DOHH2 (cell line): ENCODE measurements around the gene C11orf91.

Experiments
- H3F3A ChIP-seq: fragments of 200-600 bp; sonication (generic), shearing (Covaris generic); 2 replicates; pipeline ENCODE4 v1.6.0; 2016; ENCODE audit warnings: antibody characterized with exemption, mild to moderate bottlenecking; ENCODE audit not compliant: control insufficient read depth, insufficient read depth
- H3K27ac ChIP-seq: fragments of 200-600 bp; sonication (generic); 2 replicates; pipeline ENCODE4 v1.5.1; 2014; ENCODE audit warnings: low read depth, mild to moderate bottlenecking, low read length, moderate library complexity
- H3K27me3 ChIP-seq: fragments of 200-600 bp; sonication (generic); 2 replicates; pipeline ENCODE4 v1.6.1; 2014; ENCODE audit warnings: mild to moderate bottlenecking, low read length, mixed read lengths; ENCODE audit not compliant: control insufficient read depth
- H3K36me3 ChIP-seq: fragments of 200-600 bp; sonication (generic); 2 replicates; pipeline ENCODE4 v1.6.1; 2014; ENCODE audit warnings: mild to moderate bottlenecking, low read length, moderate library complexity, mixed read lengths; ENCODE audit not compliant: control insufficient read depth
- H3K4me1 ChIP-seq: fragments of 200-600 bp; sonication (generic); 2 replicates; pipeline ENCODE4 v1.6.1; 2014; ENCODE audit warnings: mild to moderate bottlenecking, low read length, mixed read lengths; ENCODE audit not compliant: control insufficient read depth
- H3K4me2 ChIP-seq: fragments of 200-600 bp; sonication (generic); 2 replicates; pipeline ENCODE4 v1.6.0; 2014; ENCODE audit warnings: mild to moderate bottlenecking, low read length, moderate library complexity
- H3K4me3 ChIP-seq: fragments of 200-600 bp; sonication (generic); 2 replicates; pipeline ENCODE4 v1.5.1; 2014; ENCODE audit warnings: mild to moderate bottlenecking, low read length, mixed read lengths
- H3K79me2 ChIP-seq: fragments of 200-600 bp; sonication (generic); 2 replicates; pipeline ENCODE4 v1.6.1; 2014; ENCODE audit warnings: mild to moderate bottlenecking, low read length, mixed read lengths; ENCODE audit not compliant: control insufficient read depth
- H3K9me2 ChIP-seq: fragments of 200-600 bp; sonication (generic); replicated peaks from 2 replicates; pipeline ENCODE4 v1.6.1; 2014; ENCODE audit warnings: mild to moderate bottlenecking, low read length, mixed read lengths; ENCODE audit not compliant: control insufficient read depth
- H3K9me3 ChIP-seq: fragments of 200-600 bp; sonication (generic); 2 replicates; pipeline ENCODE4 v1.6.1; 2014; ENCODE audit warnings: antibody characterized with exemption, low read length, mixed read lengths; ENCODE audit not compliant: control insufficient read depth, insufficient read depth
- H4K20me1 ChIP-seq: fragments of 200-600 bp; sonication (generic); 2 replicates; pipeline ENCODE4 v1.6.0; 2014; ENCODE audit warnings: low read depth, mild to moderate bottlenecking, antibody characterized with exemption, low read length, moderate library complexity; ENCODE audit not compliant: control insufficient read depth, insufficient read depth
- EZH2phosphoT487 ChIP-seq: fragments of 200-600 bp; sonication (generic); IDR thresholded peaks from 2 replicates; pipeline ENCODE4 v1.6.1; 2017; ENCODE audit warnings: borderline replicate concordance, mild to moderate bottlenecking, antibody characterized with exemption, low read length, moderate library complexity, mixed read lengths
- TF ChIP-seq, protein P1 (sequence below): fragments of 200-600 bp; sonication (generic); IDR thresholded peaks from one replicate; pipeline ENCODE4 v1.5.1; 2014; ENCODE audit warnings: antibody characterized with exemption, mild to moderate bottlenecking, low read depth, low read length; ENCODE audit not compliant: poor library complexity, severe bottlenecking

Gene C11orf91

DNA sequence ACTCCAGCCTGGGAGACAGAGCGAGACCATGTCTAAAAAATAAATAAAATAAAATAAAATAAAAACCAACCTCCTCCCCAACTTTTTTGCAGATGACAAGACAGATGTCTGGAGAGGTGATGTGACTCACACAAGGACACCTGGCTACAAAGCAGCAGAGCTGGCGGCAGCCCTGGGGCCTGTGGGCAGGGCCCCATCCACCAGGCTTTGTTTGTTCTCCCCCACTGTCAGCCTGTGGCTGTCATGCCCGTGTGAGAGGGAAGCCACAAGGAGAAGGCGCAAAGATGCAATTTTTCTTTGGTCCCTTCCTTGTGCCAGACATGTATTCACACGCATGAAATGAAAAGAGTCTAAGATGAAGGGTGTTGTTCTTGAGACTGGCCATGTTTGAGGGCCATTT lies 19.0 kb upstream of the C11orf91 start:
- no peak overlapping the region for H3K4me3 ChIP-seq
- H3K27ac ChIP-seq, result no peak overlapping the region
- no peaks in the 10 kb centered on the region for H3K27me3 ChIP-seq
- H3K4me1 ChIP-seq, result 0 out of 2 replicates have a peak, but pooled peaks cover under 1% of the 10 kb centered on the region
- no peaks in the 10 kb centered on the region for H3F3A ChIP-seq
- H3K4me2 ChIP-seq, result no peak overlapping the region
- no peaks in the 10 kb centered on the region for H4K20me1 ChIP-seq
- no peak for TF ChIP-seq EZH2phosphoT487
- TF ChIP-seq, protein P1, sequence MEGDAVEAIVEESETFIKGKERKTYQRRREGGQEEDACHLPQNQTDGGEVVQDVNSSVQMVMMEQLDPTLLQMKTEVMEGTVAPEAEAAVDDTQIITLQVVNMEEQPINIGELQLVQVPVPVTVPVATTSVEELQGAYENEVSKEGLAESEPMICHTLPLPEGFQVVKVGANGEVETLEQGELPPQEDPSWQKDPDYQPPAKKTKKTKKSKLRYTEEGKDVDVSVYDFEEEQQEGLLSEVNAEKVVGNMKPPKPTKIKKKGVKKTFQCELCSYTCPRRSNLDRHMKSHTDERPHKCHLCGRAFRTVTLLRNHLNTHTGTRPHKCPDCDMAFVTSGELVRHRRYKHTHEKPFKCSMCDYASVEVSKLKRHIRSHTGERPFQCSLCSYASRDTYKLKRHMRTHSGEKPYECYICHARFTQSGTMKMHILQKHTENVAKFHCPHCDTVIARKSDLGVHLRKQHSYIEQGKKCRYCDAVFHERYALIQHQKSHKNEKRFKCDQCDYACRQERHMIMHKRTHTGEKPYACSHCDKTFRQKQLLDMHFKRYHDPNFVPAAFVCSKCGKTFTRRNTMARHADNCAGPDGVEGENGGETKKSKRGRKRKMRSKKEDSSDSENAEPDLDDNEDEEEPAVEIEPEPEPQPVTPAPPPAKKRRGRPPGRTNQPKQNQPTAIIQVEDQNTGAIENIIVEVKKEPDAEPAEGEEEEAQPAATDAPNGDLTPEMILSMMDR, result no peak
- H3K9me3 ChIP-seq, result no peaks in the 10 kb centered on the region
- peaks cover 9% of the 10 kb centered on the region for H3K79me2 ChIP-seq
- H3K9me2 ChIP-seq, result no peaks in the 10 kb centered on the region
- H3K36me3 ChIP-seq, result peaks cover 10% of the 10 kb centered on the region; the same call in 1 of the 2 replicates

DNA sequence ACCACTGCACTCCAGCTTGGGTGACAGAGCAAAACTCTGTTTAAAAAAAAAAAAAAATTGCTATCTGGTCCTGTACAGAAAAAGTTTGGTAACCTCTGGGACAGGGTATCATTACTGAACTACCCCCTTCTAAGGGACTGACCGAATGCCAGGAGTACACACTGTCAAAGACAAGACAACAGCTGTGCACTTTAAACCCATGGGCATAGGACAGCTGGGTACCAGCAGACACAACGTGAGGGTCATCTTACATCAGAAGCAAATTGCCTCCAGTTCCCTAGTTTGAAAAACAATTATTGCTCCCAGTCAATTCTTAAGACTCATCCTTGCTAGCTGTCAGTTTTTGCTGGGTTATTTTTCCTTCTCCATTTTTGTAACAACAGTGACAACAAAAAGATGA lies 17.8 kb upstream of the C11orf91 start:
- Histone ChIP-seq H3K4me3 (no peak overlapping the region), H3K36me3 (peaks cover 12% of the 10 kb centered on the region; the same call in 1 of the 2 replicates), H3F3A (no peaks in the 10 kb centered on the region), H3K79me2 (0 out of 2 replicates have a peak, but pooled peaks cover under 1% of the 10 kb centered on the region), H3K9me3 (no peaks in the 10 kb centered on the region), H3K4me2 (no peak overlapping the region), H3K27ac (no peak overlapping the region), H4K20me1 (no peaks in the 10 kb centered on the region), H3K27me3 (no peaks in the 10 kb centered on the region), H3K4me1 (no peaks in the 10 kb centered on the region), H3K9me2 (no peaks in the 10 kb centered on the region)
- TF ChIP-seq, protein P1, result no peak
- no peak for TF ChIP-seq EZH2phosphoT487

DNA sequence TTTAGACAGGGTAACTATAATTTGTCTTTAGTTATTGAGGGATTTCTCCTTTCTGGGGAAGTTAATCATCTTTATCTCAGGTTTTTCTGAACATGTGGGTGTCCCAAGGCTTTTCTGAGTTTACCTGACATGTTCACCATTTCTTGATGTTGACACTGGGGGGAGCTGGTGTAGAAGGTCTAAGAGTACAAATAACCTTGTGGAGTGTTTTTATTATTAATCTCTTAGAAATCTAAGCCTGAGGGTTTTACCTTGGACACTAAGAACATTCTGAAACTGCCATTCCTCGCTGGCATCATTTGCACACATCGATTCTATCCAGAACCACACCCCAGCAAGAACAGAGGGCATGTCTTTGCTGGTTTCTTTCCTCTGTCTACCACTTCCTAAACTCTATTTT lies 15.6 kb upstream of the C11orf91 start:
- no peak overlapping the region for H3K4me2 ChIP-seq
- no peak overlapping the region for H3K27ac ChIP-seq
- no peaks in the 10 kb centered on the region for H3F3A ChIP-seq
- no peaks in the 10 kb centered on the region for H3K27me3 ChIP-seq
- no peaks in the 10 kb centered on the region for H3K9me2 ChIP-seq
- no peaks in the 10 kb centered on the region for H4K20me1 ChIP-seq
- no peaks in the 10 kb centered on the region for H3K4me1 ChIP-seq
- H3K9me3 ChIP-seq, result no peaks in the 10 kb centered on the region
- H3K79me2 ChIP-seq, result no peaks in the 10 kb centered on the region
- H3K4me3 ChIP-seq, result no peak overlapping the region
- TF ChIP-seq EZH2phosphoT487, result no peak
- TF ChIP-seq, protein P1, result peak; percentile 37
- H3K36me3 ChIP-seq, result peaks cover 7% of the 10 kb centered on the region; the same call in 1 of the 2 replicates
